Measurements from ENCODE around the gene FTH1. TPM values are rescaled to one million over a fixed set of nuclear protein-coding genes. Genes with fewer than 3 reads are reported as not detected.

The FTH1 gene
- total and polyA plus RNA-seq, 2 of the 13 experiments (the other 11 are each of a cell fraction or from before 2014, with no cell fraction given), result 607 to 760 TPM

- TF ChIP-seq ZNF784 (CRISPR knock-in tag; IDR thresholded peaks at IDR 0.05; ENCODE audit: borderline replicate concordance), result 0 out of 2 replicates have a peak, but pooled peaks have one; percentile 35
- peak; percentile 24; the same call in 1 of the 2 replicates for TF ChIP-seq ZBTB38 (CRISPR knock-in tag; IDR thresholded peaks at IDR 0.05)
- TF ChIP-seq ZBTB4 (CRISPR knock-in tag; IDR thresholded peaks at IDR 0.05; ENCODE audit: borderline replicate concordance), result 0 out of 2 replicates have a peak, but pooled peaks have one; percentile 15
- TF ChIP-seq JARID2 (CRISPR knock-in tag; IDR thresholded peaks at IDR 0.05; ENCODE audit: insufficient replicate concordance), result no peak
- peak; percentile 43; the same call in 1 of the 2 replicates for TF ChIP-seq CHD4 (IDR thresholded peaks at IDR 0.05; ENCODE audit: borderline replicate concordance, low read length)
- TF ChIP-seq ZNF430 (CRISPR knock-in tag; IDR thresholded peaks at IDR 0.05), result 0 out of 2 replicates have a peak, but pooled peaks have one; percentile 26
- TF ChIP-seq UBTF (CRISPR knock-in tag; IDR thresholded peaks at IDR 0.05), result 0 out of 2 replicates have a peak, but pooled peaks have one; percentile 10
- TF ChIP-seq NFATC3 (CRISPR knock-in tag; IDR thresholded peaks at IDR 0.05), result 0 out of 2 replicates have a peak, but pooled peaks have one; percentile 27
- no peak for TF ChIP-seq ZMYM3 (CRISPR knock-in tag; IDR thresholded peaks at IDR 0.05)
- TF ChIP-seq ZNF547 (CRISPR knock-in tag; IDR thresholded peaks at IDR 0.05), result 0 out of 2 replicates have a peak, but pooled peaks have one; percentile 53
- peak; percentile 71; the same call in 1 of the 2 replicates for TF ChIP-seq ZNF598 (CRISPR knock-in tag; IDR thresholded peaks at IDR 0.05; ENCODE audit: borderline replicate concordance)
These were observed 8.4 kb upstream of the FTH1 start (continued) for GRCh38 chr11:61975638-61976419.

Data from HepG2 (cell line).